H1 (cell line): ENCODE results near the gene ASCL5. TPM values are rescaled to one million over a fixed set of nuclear protein-coding genes. Genes with fewer than 3 reads are reported as not detected.

Source experiments
- ATF3 ChIP-seq: IDR thresholded peaks from 2 replicates; pipeline ENCODE4 v1.6.1; 2011; ENCODE audit warnings: low read depth, mild to moderate bottlenecking, low read length; ENCODE audit not compliant: insufficient read depth
- KDM5A ChIP-seq: fragments of 200-600 bp; IDR thresholded peaks from 2 replicates; pipeline ENCODE4 v1.7.1; 2012; ENCODE audit warnings: mild to moderate bottlenecking, low read length, inconsistent platforms, mixed read lengths
- MAX ChIP-seq: IDR thresholded peaks from 2 replicates; pipeline ENCODE4 v1.6.1; 2012; ENCODE audit warnings: inconsistent platforms
- NANOG ChIP-seq: IDR thresholded peaks from 2 replicates; pipeline ENCODE4 v1.6.1; 2011; ENCODE audit warnings: low read length, low read depth, mild to moderate bottlenecking, inconsistent platforms; ENCODE audit not compliant: insufficient read depth, poor library complexity, severe bottlenecking
- SUZ12 ChIP-seq: fragments of 200-600 bp; sonication (generic); IDR thresholded peaks from 2 replicates; pipeline ENCODE4 v1.6.1; 2012; ENCODE audit warnings: mild to moderate bottlenecking, inconsistent platforms, low read length, moderate library complexity, mixed read lengths
- polyA plus RNA-seq, 7 experiments: library from polyadenylated mRNA; depleted of rRNA in 3 of 7; stranded (reverse) in 5 of 7; unstranded in 2 of 7; fragments of >200 nt in 5 of 7; fragments of 200-250 nt in 2 of 7; gene quantifications; 1 replicate in 5 of 7; 2 replicates in 1 of 7; 4 replicates in 1 of 7; pipeline versions ENCODE4 v1.2.1 to v1.2.3, GENCODE V29; 2011 to 2013; ENCODE audit warnings: missing spikeins in 2 of 7, mixed read lengths in 2 of 7
- total RNA-seq: library from RNA; stranded (reverse); fragmentation: NEBNext Ultra II Directional; extraction: Animal tissue kit (Norgen Biotek cat#: 25700); gene quantifications from 2 replicates; pipeline ENCODE4 v1.2.1, GENCODE V29; 2021

The ASCL5 gene
- total and polyA plus RNA-seq, 2 of the 8 experiments (the other 6 are each of a cell fraction or from before 2014, with no cell fraction given): 0.29 to 0.41 TPM

GRCh38 chr1:201111672-201112071 is 15.3 kb downstream of the ASCL5 start (continued):
- TF ChIP-seq NANOG (no peak), KDM5A (no peak), SUZ12 (no peak), ATF3 (no peak), MAX (no peak)
